Tibial artery (tissue), 4 donors: Measurements from ENCODE around the gene FETUB.

Source experiments
- DNase-seq, 2 donors: peaks; one replicate each; pipeline ENCODE4 v3.0.0-alpha.2; 2019
- H3K27ac ChIP-seq, 2 donors: fragments of 200-600 bp; sonication (generic) in 1 of 2; 1 replicate in 1 of 2; 2 replicates in 1 of 2; pipeline ENCODE4 v1.5.1; 2018 to 2019; ENCODE audit warnings: mild to moderate bottlenecking in 1 of 2
- H3K27me3 ChIP-seq, 2 donors: fragments of 200-600 bp; sonication (generic) in 1 of 2; one replicate each; pipeline versions ENCODE4 v1.5.1 to v1.6.0; 2016 to 2019
- H3K36me3 ChIP-seq, 3 donors: fragments of 200-600 bp; sonication (generic) in 2 of 3; one replicate each; pipeline ENCODE4 v1.5.1; 2016 to 2019; ENCODE audit warnings: mild to moderate bottlenecking in 2 of 3
- H3K4me1 ChIP-seq, 4 donors: fragments of 200-600 bp; sonication (generic) in 2 of 4; 1 replicate in 3 of 4; 2 replicates in 1 of 4; pipeline ENCODE4 v1.5.1; 2016 to 2019
- H3K4me3 ChIP-seq, 2 donors: fragments of 200-600 bp; sonication (generic) in 1 of 2; 1 replicate in 1 of 2; 2 replicates in 1 of 2; pipeline ENCODE4 v1.5.1; 2018 to 2019; ENCODE audit warnings: mild to moderate bottlenecking in 2 of 2
- H3K9me3 ChIP-seq, 3 donors: fragments of 200-600 bp; sonication (generic) in 1 of 3; one replicate each; pipeline ENCODE4 v1.5.1; 2016 to 2019
- intact Hi-C: fragments of 100-400 bp; cut with DNase I; formaldehyde crosslinking; loops from one replicate; pipeline ENCODE4 v1.15.0; 2023; ENCODE audit warnings: low total_unique reads
- TF ChIP-seq, protein P1 (sequence below), 2 experiments: fragments of 200-600 bp in 1 of 2; fragments of 450-650 bp in 1 of 2; IDR thresholded peaks; one replicate each; pipeline ENCODE4 v1.5.1; 2017 to 2019; ENCODE audit warnings: antibody characterized with exemption in 2 of 2, mild to moderate bottlenecking in 1 of 2, moderate library complexity in 1 of 2

The FETUB gene

DNA sequence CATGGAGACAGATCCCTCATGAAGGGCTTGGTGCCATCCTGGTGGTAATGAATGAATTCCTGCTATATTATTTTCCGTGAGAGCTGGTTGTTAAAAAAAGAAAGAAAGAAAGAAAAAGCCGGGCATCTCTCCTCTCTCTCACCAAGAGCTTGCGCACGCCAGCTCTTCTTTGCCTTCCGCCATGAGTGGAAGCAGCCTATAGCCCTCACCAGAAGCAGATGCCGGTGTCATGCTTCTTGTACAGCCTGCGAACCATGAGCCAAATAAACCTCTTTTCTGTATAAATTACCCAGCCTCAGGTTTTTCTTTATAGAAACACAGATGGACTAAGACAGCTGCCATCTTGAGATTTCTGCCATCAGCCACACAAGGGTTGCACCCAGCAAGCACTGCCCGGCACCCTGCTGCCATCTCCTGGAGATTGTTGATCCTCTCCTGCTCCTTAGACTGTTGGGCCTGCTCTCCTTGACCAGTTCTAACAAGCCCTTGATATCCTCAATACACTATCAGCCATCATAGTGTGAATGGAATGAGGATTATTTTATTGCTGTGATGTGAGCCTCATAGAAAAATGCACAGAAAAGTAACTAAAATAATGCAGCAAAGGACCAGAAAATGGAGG, 30.8 kb upstream of the FETUB start:
- intact Hi-C loops: loop anchor here (10.0 kb wide), 1 partner anchor 1065 kb away; the partner anchor contains the start of gene SST
- no peak overlapping the region for H3K4me3 ChIP-seq
- TF ChIP-seq, protein P1, sequence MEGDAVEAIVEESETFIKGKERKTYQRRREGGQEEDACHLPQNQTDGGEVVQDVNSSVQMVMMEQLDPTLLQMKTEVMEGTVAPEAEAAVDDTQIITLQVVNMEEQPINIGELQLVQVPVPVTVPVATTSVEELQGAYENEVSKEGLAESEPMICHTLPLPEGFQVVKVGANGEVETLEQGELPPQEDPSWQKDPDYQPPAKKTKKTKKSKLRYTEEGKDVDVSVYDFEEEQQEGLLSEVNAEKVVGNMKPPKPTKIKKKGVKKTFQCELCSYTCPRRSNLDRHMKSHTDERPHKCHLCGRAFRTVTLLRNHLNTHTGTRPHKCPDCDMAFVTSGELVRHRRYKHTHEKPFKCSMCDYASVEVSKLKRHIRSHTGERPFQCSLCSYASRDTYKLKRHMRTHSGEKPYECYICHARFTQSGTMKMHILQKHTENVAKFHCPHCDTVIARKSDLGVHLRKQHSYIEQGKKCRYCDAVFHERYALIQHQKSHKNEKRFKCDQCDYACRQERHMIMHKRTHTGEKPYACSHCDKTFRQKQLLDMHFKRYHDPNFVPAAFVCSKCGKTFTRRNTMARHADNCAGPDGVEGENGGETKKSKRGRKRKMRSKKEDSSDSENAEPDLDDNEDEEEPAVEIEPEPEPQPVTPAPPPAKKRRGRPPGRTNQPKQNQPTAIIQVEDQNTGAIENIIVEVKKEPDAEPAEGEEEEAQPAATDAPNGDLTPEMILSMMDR (IDR thresholded peaks at IDR 0.05): no peak
- H3K9me3 ChIP-seq: no peaks in the 10 kb centered on the region
- H3K27ac ChIP-seq: no peak overlapping the region
- no peaks in the 10 kb centered on the region for H3K36me3 ChIP-seq
- DNase-seq: no peak
- H3K4me1 ChIP-seq: no peaks in the 10 kb centered on the region
- peaks cover 0 to 14% of the 10 kb centered on the region in 2 donors for H3K27me3 ChIP-seq

DNA sequence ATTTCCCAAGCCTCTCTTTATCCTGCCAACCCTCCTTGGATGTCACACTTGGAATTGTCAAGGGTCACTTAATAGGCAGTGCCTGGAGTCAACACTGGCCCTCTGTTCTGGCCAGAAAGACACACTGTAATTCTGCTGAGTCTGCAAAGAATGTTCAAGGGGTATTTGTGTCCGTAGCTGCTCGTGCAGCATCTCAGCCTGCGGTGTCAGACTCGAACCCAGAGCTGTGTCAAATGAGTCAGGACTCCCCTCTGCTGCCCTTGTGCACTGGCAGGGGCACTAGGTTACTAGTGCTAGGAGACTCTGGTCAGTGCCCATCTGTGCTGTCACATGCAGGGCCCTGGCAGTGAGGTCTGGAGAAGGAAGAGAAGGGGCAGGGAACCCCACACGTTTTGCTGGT, 28.1 kb upstream of the FETUB start:
- Histone ChIP-seq H3K4me1 (peaks cover 0 to 7% (median 5%) of the 10 kb centered on the region in 4 donors), H3K36me3 (no peaks in the 10 kb centered on the region), H3K27ac (no peak overlapping the region), H3K4me3 (no peak overlapping the region), H3K9me3 (no peaks in the 10 kb centered on the region), H3K27me3 (peaks cover 0 to 18% of the 10 kb centered on the region in 2 donors)
- intact Hi-C loops: no loop called here
- no peak for DNase-seq
- TF ChIP-seq, protein P1 (IDR thresholded peaks at IDR 0.05): no peak

DNA sequence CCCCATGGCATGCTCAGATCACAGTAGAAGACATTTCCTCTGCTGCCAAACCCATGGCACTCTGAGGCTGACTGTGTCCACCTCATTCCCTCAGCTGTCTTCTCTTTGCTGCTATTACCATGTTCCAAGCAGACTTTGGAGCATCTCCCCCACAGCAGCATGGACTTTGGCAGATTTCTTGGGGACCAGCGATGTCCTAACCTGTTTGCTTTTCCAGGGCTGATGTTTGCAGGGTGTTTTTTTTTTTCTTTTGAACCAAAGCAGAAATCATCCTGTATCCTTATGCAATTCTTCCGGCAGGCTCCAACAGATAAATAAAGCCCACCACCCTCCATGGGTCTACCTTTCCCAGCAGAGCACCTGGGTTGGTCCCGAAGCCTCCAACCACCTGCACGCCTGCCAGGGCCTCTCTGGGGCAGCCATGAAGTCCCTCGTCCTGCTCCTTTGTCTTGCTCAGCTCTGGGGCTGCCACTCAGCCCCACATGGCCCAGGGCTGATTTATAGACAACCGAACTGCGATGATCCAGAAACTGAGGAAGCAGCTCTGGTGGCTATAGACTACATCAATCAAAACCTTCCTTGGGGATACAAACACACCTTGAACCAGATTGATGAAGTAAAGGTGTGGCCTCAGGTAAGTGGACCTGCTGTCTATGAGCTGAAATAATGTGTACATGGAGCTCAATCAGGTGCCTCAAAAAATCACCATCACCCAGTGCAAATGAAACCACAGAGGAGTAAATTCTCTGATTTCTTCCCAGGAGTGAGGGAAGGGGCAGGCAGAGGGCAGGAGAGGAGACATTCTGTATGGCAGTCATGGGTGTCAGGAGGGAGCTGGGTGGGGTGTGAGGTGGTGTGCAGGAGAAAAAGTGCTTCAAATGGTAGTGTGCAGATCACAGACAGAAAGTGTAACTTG, 27.2 kb upstream of the FETUB start, which contains the start of gene AHSG:
Gene AHSG, plus strand, starts transcription at position 340 of the 916 bp plus-strand sequence. Its CDS starts 82 bp downstream, at position 422.
- Histone ChIP-seq H3K27ac (no peak within 1 kb of the TSS), H3K4me3 (no peak within 1 kb of the TSS), H3K36me3 (no peaks in the 10 kb centered on the region), H3K27me3 (peaks cover 0 to 20% of the 10 kb centered on the region in 2 donors), H3K4me1 (peaks cover 0 to 11% (median 10%) of the 10 kb centered on the region in 4 donors), H3K9me3 (no peaks in the 10 kb centered on the region)
- intact Hi-C loops: no loop called here
- TF ChIP-seq, protein P1 (IDR thresholded peaks at IDR 0.05): no peak
- no peak for DNase-seq

DNA sequence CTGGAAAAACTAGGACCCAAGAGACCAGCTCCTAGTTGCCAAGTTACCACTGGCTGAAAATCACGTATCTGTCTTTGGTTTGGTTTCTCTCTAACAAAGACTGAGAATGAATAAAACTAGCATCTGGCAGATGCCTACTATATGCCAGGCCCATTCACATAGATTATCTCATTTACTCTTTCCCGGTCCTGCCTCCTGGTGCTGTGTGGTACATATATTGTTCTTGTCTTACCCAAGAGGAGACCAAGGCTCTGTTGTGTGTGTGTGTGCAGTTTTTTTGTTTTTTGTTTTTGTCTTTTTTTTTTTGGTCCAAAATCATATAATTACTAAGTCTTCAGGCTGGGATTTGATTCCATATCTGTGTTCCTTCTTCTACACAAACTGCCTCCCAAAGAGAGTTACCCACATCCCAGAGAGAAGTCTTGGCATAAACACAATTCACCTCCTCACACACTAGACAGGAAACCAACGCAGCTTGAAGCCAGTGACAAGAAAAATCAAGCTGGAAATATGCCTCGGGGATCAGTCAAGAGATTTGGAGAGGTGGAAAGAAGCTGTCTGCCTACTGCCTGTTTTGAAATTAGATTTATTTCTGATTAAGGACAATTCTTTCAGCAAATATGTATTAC, 26.4 kb upstream of the FETUB start:
- TF ChIP-seq, protein P1 (IDR thresholded peaks at IDR 0.05): no peak
- Histone ChIP-seq H3K4me1 (peaks cover 0 to 11% (median 10%) of the 10 kb centered on the region in 4 donors), H3K9me3 (no peaks in the 10 kb centered on the region), H3K27ac (no peak overlapping the region), H3K4me3 (no peak overlapping the region), H3K36me3 (no peaks in the 10 kb centered on the region), H3K27me3 (peaks cover 0 to 26% of the 10 kb centered on the region in 2 donors)
- intact Hi-C loops: loop anchor here (2.0 kb wide), 1 partner anchor 213 kb away; no protein-coding TSS in a partner anchor
- no peak for DNase-seq

DNA sequence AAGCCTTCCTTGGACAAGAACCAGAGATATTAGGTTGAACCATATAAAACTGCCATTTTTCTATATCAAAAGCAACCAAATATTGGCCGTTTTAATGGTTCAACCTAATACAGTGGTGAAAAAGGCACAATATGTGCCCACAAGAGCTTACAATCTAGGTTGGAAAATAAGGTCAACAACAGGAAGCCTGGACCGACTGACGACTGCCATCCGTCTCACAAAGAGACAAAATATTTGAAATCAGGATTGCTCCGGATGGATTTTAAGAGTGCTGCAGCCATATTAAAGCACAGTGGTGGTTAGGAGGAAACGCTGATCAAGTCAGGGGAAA, 26.0 kb upstream of the FETUB start:
- Histone ChIP-seq H3K4me3 (no peak overlapping the region), H3K27ac (no peak overlapping the region), H3K27me3 (peaks cover 0 to 26% of the 10 kb centered on the region in 2 donors), H3K4me1 (peaks cover 0 to 11% (median 10%) of the 10 kb centered on the region in 4 donors), H3K36me3 (no peaks in the 10 kb centered on the region), H3K9me3 (no peaks in the 10 kb centered on the region)
- intact Hi-C loops: loop anchor here (2.0 kb wide), 1 partner anchor 213 kb away; no protein-coding TSS in a partner anchor
- TF ChIP-seq, protein P1 (IDR thresholded peaks at IDR 0.05): no peak
- DNase-seq: no peak
